IMR-90 (cell line): Measurements from ENCODE around the gene KCNJ2. TPM values are rescaled to one million over a fixed set of nuclear protein-coding genes. Genes with fewer than 3 reads are reported as not detected.

Source experiments
- ATAC-seq: fragments of 200-7000 bp; cut with Tn5 transposase; 2 replicates; pipeline ENCODE4 v1.9.1; 2020; ENCODE audit warnings: low read depth, mild to moderate bottlenecking, moderate library complexity
- BruUV-seq: library from RNA; stranded (reverse); fragments of 400-500 nt; replicated peaks from 2 replicates; lab custom pipeline; 2021; lab: Mats Ljungman, UMichigan
- CTCF ChIA-PET: fragments of 300-600 bp; formaldehyde crosslinking; extraction: SDS; loops from one replicate; lab custom pipeline; 2021; ENCODE audit warnings: antibody characterized with exemption; lab: Yijun Ruan, JAX
- POLR2A ChIA-PET: fragments of 300-600 bp; sonication (Branson Sonifier 250); formaldehyde crosslinking; loops from one replicate; lab custom pipeline; 2022; ENCODE audit warnings: antibody characterized with exemption; ENCODE audit not compliant: unreplicated experiment; lab: Charles Lee
- DNase-seq: peaks from one replicate; pipeline ENCODE4 v3.0.0; 2013
- H2AFZ ChIP-seq: replicated peaks from 2 replicates; pipeline ENCODE3; 2013; ENCODE audit warnings: low read length, mild to moderate bottlenecking; ENCODE audit not compliant: poor library complexity
- H2AK5ac ChIP-seq: 2 replicates; pipeline ENCODE4 v1.6.1; 2013; ENCODE audit warnings: low read depth, low read length, inconsistent platforms
- H2AK9ac ChIP-seq: replicated peaks from 2 replicates; pipeline ENCODE3; 2013; ENCODE audit warnings: mild to moderate bottlenecking, low read depth, low read length, moderate library complexity; ENCODE audit not compliant: poor library complexity
- H2BK120ac ChIP-seq: 2 replicates; pipeline ENCODE4 v1.6.1; 2013; ENCODE audit warnings: low read depth, low read length, inconsistent platforms
- H2BK15ac ChIP-seq: 3 replicates; pipeline ENCODE4 v1.6.1; 2013; ENCODE audit warnings: low read depth, low read length, inconsistent platforms
- H2BK20ac ChIP-seq: 2 replicates; pipeline ENCODE4 v1.6.1; 2013; ENCODE audit warnings: low read depth, mild to moderate bottlenecking, inconsistent platforms, low read length, moderate library complexity
- H2BK5ac ChIP-seq: 2 replicates; pipeline ENCODE4 v1.6.1; 2013; ENCODE audit warnings: mild to moderate bottlenecking, low read depth, low read length, inconsistent platforms; ENCODE audit not compliant: poor library complexity, severe bottlenecking
- H3K14ac ChIP-seq: replicated peaks from 2 replicates; pipeline ENCODE4 v1.6.1; 2013; ENCODE audit warnings: low read depth, low read length, inconsistent platforms
- H3K18ac ChIP-seq: 2 replicates; pipeline ENCODE4 v1.6.1; 2013; ENCODE audit warnings: low read depth, low read length, control low read depth
- H3K23ac ChIP-seq: 2 replicates; pipeline ENCODE4 v1.6.1; 2013; ENCODE audit warnings: low read depth, low read length, inconsistent platforms
- H3K27ac ChIP-seq: 2 replicates; pipeline ENCODE4 v1.5.1; 2013; ENCODE audit warnings: mild to moderate bottlenecking, control low read depth, low read length; ENCODE audit not compliant: insufficient read depth
- H3K27me3 ChIP-seq: 2 replicates; pipeline ENCODE4 v1.6.1; 2013; ENCODE audit warnings: low read length; ENCODE audit not compliant: control insufficient read depth, insufficient read depth
- H3K36me3 ChIP-seq: 2 replicates; pipeline ENCODE4 v1.6.1; 2013; ENCODE audit warnings: low read length, mixed read lengths; ENCODE audit not compliant: control insufficient read depth, insufficient read depth
- H3K4ac ChIP-seq: 2 replicates; pipeline ENCODE4 v1.6.1; 2013; ENCODE audit warnings: low read depth, low read length, inconsistent platforms
- H3K4me1 ChIP-seq: 2 replicates; pipeline ENCODE4 v1.6.1; 2013; ENCODE audit warnings: low read length, mixed read lengths; ENCODE audit not compliant: control insufficient read depth, insufficient read depth
- H3K4me2 ChIP-seq: 2 replicates; pipeline ENCODE4 v1.6.1; 2013; ENCODE audit warnings: low read depth, mild to moderate bottlenecking, control low read depth, low read length, moderate library complexity
- H3K4me3 ChIP-seq: 2 replicates; pipeline ENCODE4 v1.5.1; 2013; ENCODE audit warnings: low read depth, mild to moderate bottlenecking, control low read depth, low read length, moderate library complexity; ENCODE audit not compliant: insufficient read depth
- H3K56ac ChIP-seq: 2 replicates; pipeline ENCODE4 v1.6.1; 2013; ENCODE audit warnings: low read length, inconsistent platforms; ENCODE audit not compliant: insufficient read depth; ENCODE audit errors: extremely low read depth
- H3K79me1 ChIP-seq, 2 experiments: 2 replicates each; pipeline ENCODE4 v1.6.1; 2013; ENCODE audit warnings: low read length in 2 of 2, inconsistent platforms in 1 of 2, low read depth in 1 of 2
- H3K9ac ChIP-seq: 2 replicates; pipeline ENCODE4 v1.6.1; 2013; ENCODE audit warnings: low read depth, low read length, control low read depth
- H3K9me1 ChIP-seq: 2 replicates; pipeline ENCODE4 v1.6.1; 2013; ENCODE audit warnings: low read length, inconsistent platforms; ENCODE audit not compliant: insufficient read depth
- H3K9me3 ChIP-seq: 2 replicates; pipeline ENCODE4 v1.6.1; 2013; ENCODE audit warnings: low read length; ENCODE audit not compliant: control insufficient read depth, insufficient read depth
- H4K20me1 ChIP-seq: 2 replicates; pipeline ENCODE4 v1.6.1; 2013; ENCODE audit warnings: low read length, inconsistent platforms; ENCODE audit not compliant: insufficient read depth
- H4K5ac ChIP-seq: 2 replicates; pipeline ENCODE4 v1.6.1; 2013; ENCODE audit warnings: mild to moderate bottlenecking, low read depth, low read length, control low read depth
- H4K8ac ChIP-seq, 2 experiments: 2 replicates each; pipeline ENCODE4 v1.6.1; 2013; ENCODE audit warnings: low read depth in 2 of 2, low read length in 2 of 2, control low read depth in 1 of 2, inconsistent platforms in 1 of 2
- H4K91ac ChIP-seq: 2 replicates; pipeline ENCODE4 v1.6.1; 2013; ENCODE audit warnings: low read depth, low read length, inconsistent platforms; ENCODE audit not compliant: insufficient read depth
- BHLHE40 ChIP-seq: fragments of 150-350 bp; IDR thresholded peaks from 2 replicates; pipeline ENCODE4 v1.6.1; 2016; ENCODE audit warnings: mild to moderate bottlenecking, low read depth, low read length
- CEBPB ChIP-seq: IDR thresholded peaks from 2 replicates; pipeline ENCODE4 v1.6.1; 2012; ENCODE audit warnings: low read depth, low read length, improper control_type of control experiment
- CHD1 ChIP-seq: IDR thresholded peaks from 2 replicates; pipeline ENCODE4 v1.6.1; 2012; ENCODE audit warnings: low read depth, low read length, improper control_type of control experiment
- CTCF ChIP-seq: conservative IDR thresholded peaks from 2 replicates; pipeline ENCODE4 v1.5.1; 2012; ENCODE audit warnings: mild to moderate bottlenecking, low read depth, low read length, improper control_type of control experiment
- ELK1 ChIP-seq: fragments of 150-350 bp; IDR thresholded peaks from 2 replicates; pipeline ENCODE4 v1.6.1; 2016; ENCODE audit warnings: low read depth, mild to moderate bottlenecking, low read length, moderate library complexity, borderline replicate concordance
- FOS ChIP-seq: fragments of 150-350 bp; IDR thresholded peaks from 2 replicates; pipeline ENCODE4 v1.6.1; 2016; ENCODE audit warnings: low read depth, low read length
- MAFK ChIP-seq: IDR thresholded peaks from 2 replicates; pipeline ENCODE4 v1.6.1; 2012; ENCODE audit warnings: low read depth, low read length, improper control_type of control experiment
- POLR2A ChIP-seq: IDR thresholded peaks from 2 replicates; pipeline ENCODE4 v1.6.1; 2012; ENCODE audit warnings: mild to moderate bottlenecking, low read depth, low read length
- RAD21 ChIP-seq: IDR thresholded peaks from 2 replicates; pipeline ENCODE4 v1.6.1; 2012; ENCODE audit warnings: low read length, improper control_type of control experiment
- RCOR1 ChIP-seq: IDR thresholded peaks from 2 replicates; pipeline ENCODE4 v1.6.1; 2012; ENCODE audit warnings: mild to moderate bottlenecking, low read length, improper control_type of control experiment; ENCODE audit not compliant: insufficient replicate concordance
- RFX5 ChIP-seq: IDR thresholded peaks from 2 replicates; pipeline ENCODE4 v1.8.0; 2012; ENCODE audit warnings: low read depth, mild to moderate bottlenecking, low read length, moderate library complexity
- SMC3 ChIP-seq: fragments of 150-350 bp; IDR thresholded peaks from 2 replicates; pipeline ENCODE4 v1.6.1; 2016; ENCODE audit warnings: low read depth, mild to moderate bottlenecking, antibody characterized with exemption, low read length, moderate library complexity
- USF2 ChIP-seq: fragments of 150-350 bp; IDR thresholded peaks from 2 replicates; pipeline ENCODE4 v1.6.1; 2017; ENCODE audit warnings: mild to moderate bottlenecking, antibody characterized with exemption, low read length, low read depth
- WGBS, 2 experiments: methylation state at CpG; one replicate each; pipeline versions ENCODE4 v1.1.5 to v1.1.7; 2013; ENCODE audit warnings: missing lambda C conversion rate in 2 of 2; ENCODE audit not compliant: insufficient read length in 1 of 2; ENCODE audit errors: extremely low coverage in 2 of 2; 5-methylcytosine and 5-hydroxymethylcytosine counted together
- dilution Hi-C: fragments of 300-500 bp; cut with HindIII; formaldehyde crosslinking; loops from one replicate; pipeline ENCODE4 v1.14.3; 2018; ENCODE audit warnings: low sequenced_read_pairs; ENCODE audit not compliant: unreplicated experiment
- in situ Hi-C: fragments of 300-500 bp; cut with MboI; formaldehyde crosslinking; loops from 3 replicates; pipeline ENCODE4 v1.14.3; 2019; ENCODE audit warnings: low sequenced_read_pairs, inconsistent platforms, mixed read lengths
- intact Hi-C: fragments of 100-400 bp; cut with micrococcal nuclease; formaldehyde crosslinking; loops from 2 replicates; pipeline ENCODE4 v1.10.0; 2022
- polyA plus RNA-seq, 3 experiments: library from polyadenylated mRNA; depleted of rRNA; stranded (reverse); fragments of >200 nt; gene quantifications; 2 replicates each; pipeline ENCODE4 v1.2.3, GENCODE V29; 2012; ENCODE audit warnings: low replicate concordance in 1 of 3
- total RNA-seq: library from RNA; depleted of rRNA; stranded (reverse); fragments of >200 nt; gene quantifications from 2 replicates; pipeline ENCODE4 v1.2.3, GENCODE V29; 2012

The KCNJ2 gene
- total and polyA plus RNA-seq, 2 of the 4 experiments (the other 2 are of a cell fraction), result 0.55 to 8.6 TPM

GRCh38 chr17:70202840-70203239, 33.5 kb downstream of the KCNJ2 start:
- H4K20me1 ChIP-seq, result no peaks in the 10 kb centered on the region
- H4K8ac ChIP-seq, result no peak overlapping the region
- no peak overlapping the region for H3K4me3 ChIP-seq
- no peak overlapping the region for H3K27ac ChIP-seq
- H2AK5ac ChIP-seq, result no peak overlapping the region
- H2BK15ac ChIP-seq, result no peak overlapping the region
- POLR2A ChIA-PET, result no interaction called here
- no peaks in the 10 kb centered on the region for H3K9me1 ChIP-seq
- no peak overlapping the region for H4K5ac ChIP-seq
- no peaks in the 10 kb centered on the region; the same call in 1 of the 2 replicates for H3K27me3 ChIP-seq
- H3K4ac ChIP-seq, result no peak overlapping the region
- H2BK5ac ChIP-seq, result no peak overlapping the region
- no peak overlapping the region for H2AFZ ChIP-seq
- intact Hi-C loops, result no loop called here
- no peak overlapping the region for H3K18ac ChIP-seq
- H2BK20ac ChIP-seq, result no peak overlapping the region
- H3K36me3 ChIP-seq, result no peaks in the 10 kb centered on the region
- no peak overlapping the region for H3K9ac ChIP-seq
- in situ Hi-C loops, result no loop called here
- no peak overlapping the region for H3K14ac ChIP-seq
- CTCF ChIA-PET, result no interaction called here
- no peaks in the 10 kb centered on the region for H3K79me1 ChIP-seq
- no peak overlapping the region for H3K56ac ChIP-seq
- DNase-seq (no peak), ATAC-seq (no peak)
- H3K9me3 ChIP-seq, result no peaks in the 10 kb centered on the region
- no peak overlapping the region for H2BK120ac ChIP-seq
- H4K91ac ChIP-seq, result no peak overlapping the region
- no peak overlapping the region for H3K23ac ChIP-seq
- dilution Hi-C loops, result no loop called here
- no peaks in the 10 kb centered on the region for H3K4me1 ChIP-seq
- H2AK9ac ChIP-seq, result no peak overlapping the region
- TF ChIP-seq FOS, result no peak
- no peak for TF ChIP-seq RFX5
- TF ChIP-seq ELK1, result no peak
- no peak for TF ChIP-seq SMC3
- no peak for TF ChIP-seq RAD21
- no peak for TF ChIP-seq CHD1
- no peak for TF ChIP-seq RCOR1
- TF ChIP-seq USF2, result no peak
- no peak for TF ChIP-seq CEBPB
- no peak for TF ChIP-seq CTCF
- TF ChIP-seq POLR2A, result no peak
- TF ChIP-seq BHLHE40, result no peak
- no peak for TF ChIP-seq MAFK
- WGBS, 2 experiments, result no CpG with 5 or more reads among the region's 2 CpGs
- BruUV-seq, result no TSS peak
- no peak overlapping the region for H3K4me2 ChIP-seq
